Thyroid gland (tissue), 4 donors: ENCODE results near the gene FES. TPM values are rescaled to one million over a fixed set of nuclear protein-coding genes. Genes with fewer than 3 reads are reported as not detected.

ENCODE experiments used
- DNase-seq, 2 donors: peaks; one replicate each; pipeline ENCODE4 v3.0.0-alpha.2; 2019
- H3K27ac ChIP-seq, 3 donors: fragments of 200-600 bp; sonication (generic); 1 replicate in 2 of 3; 2 replicates in 1 of 3; pipeline ENCODE4 v1.5.1; 2016 to 2019; ENCODE audit warnings: mild to moderate bottlenecking in 1 of 3, moderate library complexity in 1 of 3
- H3K27me3 ChIP-seq: fragments of 200-600 bp; sonication (generic); one replicate; pipeline ENCODE4 v1.5.1; 2019
- H3K36me3 ChIP-seq, 2 donors: fragments of 200-600 bp; sonication (generic); one replicate each; pipeline ENCODE4 v1.5.1; 2016 to 2019
- H3K4me1 ChIP-seq, 2 donors: fragments of 200-600 bp; sonication (generic); one replicate each; pipeline ENCODE4 v1.5.1; 2017 to 2019
- H3K4me3 ChIP-seq, 3 donors: fragments of 200-600 bp; sonication (generic); replicated peaks in 1 of 3; 1 replicate in 2 of 3; 2 replicates in 1 of 3; pipeline ENCODE4 v1.5.1; 2016; ENCODE audit warnings: mild to moderate bottlenecking in 1 of 3
- H3K9me3 ChIP-seq: fragments of 200-600 bp; sonication (generic); one replicate; pipeline ENCODE4 v1.5.1; 2017
- POLR2A ChIP-seq, 2 donors: fragments of 450-650 bp; IDR thresholded peaks; one replicate each; pipeline ENCODE4 v1.6.1; 2017; ENCODE audit warnings: antibody characterized with exemption in 2 of 2, mild to moderate bottlenecking in 2 of 2, moderate library complexity in 1 of 2
- WGBS, 2 donors: methylation state at CpG; one replicate each; pipeline ENCODE4 v1.1.5; 2017; 5-methylcytosine and 5-hydroxymethylcytosine counted together
- intact Hi-C: fragments of 100-400 bp; cut with DNase I; formaldehyde crosslinking; loops from one replicate; pipeline ENCODE4 v1.15.1; 2023
- total RNA-seq, 4 donors: library from RNA; depleted of rRNA; stranded (reverse); fragments of >200 nt; gene quantifications; one replicate each; pipeline ENCODE4 v1.2.3, GENCODE V29; 2016
- TF ChIP-seq, protein P1 (sequence below), 6 experiments: fragments of 200-600 bp in 3 of 6; fragments of 450-650 bp in 3 of 6; sonication (generic) in 3 of 6; IDR thresholded peaks; one replicate each; pipeline ENCODE4 v1.5.1; 2016 to 2019; ENCODE audit warnings: antibody characterized with exemption in 6 of 6, mild to moderate bottlenecking in 2 of 6, inconsistent platforms in 1 of 6, moderate library complexity in 1 of 6

FES gene
- total RNA-seq, 4 donors from 2014 or later, result 34.1 to 44.5 (median 36.0) TPM

DNA sequence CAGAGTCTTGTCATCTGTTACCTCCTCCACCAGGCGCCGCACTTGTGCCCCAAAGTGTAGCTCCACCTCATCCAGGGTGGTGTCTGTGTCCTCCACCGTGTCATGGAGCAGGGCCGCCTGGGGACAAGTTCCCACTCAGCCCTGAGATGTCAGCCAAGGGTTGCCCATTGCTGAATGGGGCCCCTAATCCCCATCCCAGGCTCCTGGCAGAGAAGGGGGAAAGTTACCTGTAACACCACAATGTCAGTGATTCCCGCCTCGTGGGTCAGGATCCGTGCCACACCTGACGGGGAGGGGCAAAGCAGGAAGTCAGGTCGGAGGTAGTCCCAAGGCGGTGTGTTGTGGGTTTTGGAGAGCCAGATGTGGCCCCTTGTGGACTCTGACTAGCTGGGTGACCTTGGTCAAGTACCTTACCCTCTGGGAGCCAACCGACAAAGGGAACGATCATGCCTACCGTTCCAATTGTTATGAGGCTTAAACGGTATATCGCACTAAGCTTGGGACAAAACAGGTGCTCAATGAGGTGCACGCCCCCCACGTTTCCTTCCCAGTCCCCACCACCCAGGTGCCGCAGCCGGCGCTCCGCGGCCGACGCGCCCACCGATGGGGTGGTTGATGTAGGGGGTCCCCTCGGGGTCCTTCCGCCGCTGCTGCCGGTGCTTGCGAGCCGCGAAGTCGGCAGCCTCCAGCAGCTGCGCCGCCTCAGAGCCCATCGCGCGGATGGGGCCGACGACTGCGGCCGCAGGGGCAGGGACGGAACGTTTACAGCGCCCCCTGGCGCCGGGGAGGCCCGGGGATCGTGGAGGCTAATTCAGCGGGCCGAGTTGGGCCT, 47.7 kb downstream of the FES start, which contains the start of gene HDDC3:
Gene HDDC3, minus strand, starts transcription at position 722 of the 832 bp plus-strand sequence. Its CDS starts 9 bp downstream, at position 713.
- Histone ChIP-seq H3K4me3 (peak within 1 kb of the TSS; percentile 0 to 85 (median 32)), H3K9me3 (no peaks in the 10 kb centered on the region), H3K27me3 (no peaks in the 10 kb centered on the region), H3K36me3 (no peaks in the 10 kb centered on the region), H3K27ac (peak within 1 kb of the TSS; percentile 68 to 97 (median 86)), H3K4me1 (peaks cover 23 to 45% of the 10 kb centered on the region in 2 donors)
- 0 to 3% methylated on average over 8 to 23 of the region's 52 CpGs for WGBS, 2 donors
- intact Hi-C loops, result no loop called here
- peak; percentile 86 to 92 for DNase-seq
- peak in 1 of 2 donors; percentile 64 for TF ChIP-seq POLR2A (IDR thresholded peaks at IDR 0.05)
- TF ChIP-seq, protein P1, sequence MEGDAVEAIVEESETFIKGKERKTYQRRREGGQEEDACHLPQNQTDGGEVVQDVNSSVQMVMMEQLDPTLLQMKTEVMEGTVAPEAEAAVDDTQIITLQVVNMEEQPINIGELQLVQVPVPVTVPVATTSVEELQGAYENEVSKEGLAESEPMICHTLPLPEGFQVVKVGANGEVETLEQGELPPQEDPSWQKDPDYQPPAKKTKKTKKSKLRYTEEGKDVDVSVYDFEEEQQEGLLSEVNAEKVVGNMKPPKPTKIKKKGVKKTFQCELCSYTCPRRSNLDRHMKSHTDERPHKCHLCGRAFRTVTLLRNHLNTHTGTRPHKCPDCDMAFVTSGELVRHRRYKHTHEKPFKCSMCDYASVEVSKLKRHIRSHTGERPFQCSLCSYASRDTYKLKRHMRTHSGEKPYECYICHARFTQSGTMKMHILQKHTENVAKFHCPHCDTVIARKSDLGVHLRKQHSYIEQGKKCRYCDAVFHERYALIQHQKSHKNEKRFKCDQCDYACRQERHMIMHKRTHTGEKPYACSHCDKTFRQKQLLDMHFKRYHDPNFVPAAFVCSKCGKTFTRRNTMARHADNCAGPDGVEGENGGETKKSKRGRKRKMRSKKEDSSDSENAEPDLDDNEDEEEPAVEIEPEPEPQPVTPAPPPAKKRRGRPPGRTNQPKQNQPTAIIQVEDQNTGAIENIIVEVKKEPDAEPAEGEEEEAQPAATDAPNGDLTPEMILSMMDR (IDR thresholded peaks at IDR 0.05), result peak; percentile 67 to 94 (median 88)

DNA sequence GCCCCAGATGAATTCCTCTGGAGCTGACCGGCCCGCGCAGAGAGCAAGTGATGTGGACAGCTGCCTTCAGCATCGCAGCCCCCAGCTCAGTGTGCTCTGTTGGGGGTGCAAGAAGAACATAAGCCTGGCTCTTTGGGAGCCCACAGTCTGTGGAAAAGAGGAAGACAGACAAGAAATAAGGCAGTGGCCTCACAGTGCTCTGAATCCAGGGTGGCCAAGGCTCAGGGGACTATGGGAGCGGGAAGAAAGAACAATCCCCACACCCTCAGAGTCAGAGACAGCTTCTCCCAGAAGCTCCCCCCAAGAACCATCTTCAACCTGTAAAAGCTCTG, 48.3 kb downstream of the FES start:
- H3K27me3 ChIP-seq, result no peaks in the 10 kb centered on the region
- no peaks in the 10 kb centered on the region for H3K9me3 ChIP-seq
- no peak for TF ChIP-seq POLR2A (IDR thresholded peaks at IDR 0.05)
- peak overlapping the region; percentile 68 to 97 (median 86) for H3K27ac ChIP-seq
- H3K4me3 ChIP-seq, result peak overlapping the region in 1 of 3 donors; percentile 85
- no peak for DNase-seq
- peaks cover 23 to 45% of the 10 kb centered on the region in 2 donors for H3K4me1 ChIP-seq
- intact Hi-C loops, result no loop called here
- H3K36me3 ChIP-seq, result no peaks in the 10 kb centered on the region
- 19 to 34% methylated on average over 4 to 5 of the region's 5 CpGs for WGBS, 2 donors

DNA sequence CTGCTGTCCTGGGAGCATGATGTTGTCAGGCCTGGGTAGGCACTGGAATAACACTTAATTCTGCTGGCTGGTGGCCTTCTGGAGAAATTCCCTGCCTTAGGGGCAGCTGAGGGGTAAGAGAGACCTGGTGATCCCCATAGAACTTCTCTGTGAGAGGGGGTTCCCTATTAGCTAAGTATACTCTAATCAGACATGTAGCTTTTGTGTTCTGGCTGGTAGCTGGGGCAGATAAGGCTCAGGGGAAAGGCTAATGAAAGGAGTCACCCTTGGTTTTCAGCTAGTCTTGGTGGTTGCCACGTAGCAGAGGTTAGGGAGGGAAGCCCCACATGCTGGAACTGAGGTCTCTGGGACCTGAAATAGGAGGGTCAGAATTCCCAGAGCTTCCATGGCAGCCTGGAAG, 49.0 kb downstream of the FES start:
- H3K4me3 ChIP-seq, result no peak overlapping the region
- no peaks in the 10 kb centered on the region for H3K27me3 ChIP-seq
- intact Hi-C loops, result no loop called here
- H3K9me3 ChIP-seq, result no peaks in the 10 kb centered on the region
- 64 to 67% methylated on average over 1 of the region's 1 CpG for WGBS, 2 donors
- no peak overlapping the region for H3K27ac ChIP-seq
- no peak for DNase-seq
- TF ChIP-seq POLR2A (IDR thresholded peaks at IDR 0.05), result no peak
- TF ChIP-seq, protein P1 (IDR thresholded peaks at IDR 0.05), result no peak
- H3K36me3 ChIP-seq, result peaks cover 0 to 1% of the 10 kb centered on the region in 2 donors
- H3K4me1 ChIP-seq, result peaks cover 23 to 45% of the 10 kb centered on the region in 2 donors

DNA sequence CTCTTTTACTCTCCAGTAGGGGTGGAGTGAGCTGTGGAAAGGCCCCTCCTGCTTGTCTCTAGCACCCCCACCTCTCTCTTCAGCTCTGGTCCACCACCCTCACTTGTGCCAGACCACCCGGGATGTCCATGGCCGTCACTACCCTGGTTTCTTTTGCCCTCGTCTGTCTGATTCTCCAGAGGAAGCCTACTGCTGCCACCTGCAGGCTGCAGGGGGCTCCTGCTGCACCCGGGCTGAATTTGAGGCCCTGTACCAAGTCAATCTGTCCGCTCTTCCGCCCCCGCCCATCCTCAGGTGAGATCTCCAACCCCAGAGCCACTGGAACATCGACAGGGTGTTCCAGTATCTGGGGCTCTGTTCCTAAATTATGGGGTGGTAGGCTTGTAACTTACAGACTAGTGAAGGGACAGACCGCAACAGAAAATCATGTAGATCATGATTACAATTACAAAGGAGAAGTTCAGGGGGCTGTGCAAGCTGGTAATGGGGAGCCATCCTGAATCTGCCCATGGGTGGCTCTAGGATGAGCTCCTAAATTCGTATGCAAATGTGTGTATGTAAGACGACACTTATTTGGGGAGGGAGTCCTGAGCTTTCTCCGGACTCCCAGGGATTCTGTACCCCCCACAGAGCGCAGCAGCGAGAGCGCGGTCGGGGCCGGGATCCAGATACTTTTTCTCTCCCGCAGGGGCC, 50.1 kb downstream of the FES start:
- TF ChIP-seq POLR2A (IDR thresholded peaks at IDR 0.05), result no peak
- TF ChIP-seq, protein P1 (IDR thresholded peaks at IDR 0.05), result peak; percentile 63 to 91 (median 76)
- WGBS, 2 donors, result 0 to 3% methylated on average over 11 to 19 of the region's 19 CpGs
- H3K4me3 ChIP-seq, result peak overlapping the region in 2 of 3 donors; percentile 63 to 76
- no peaks in the 10 kb centered on the region for H3K9me3 ChIP-seq
- H3K27ac ChIP-seq, result peak overlapping the region in 2 of 3 donors; percentile 69 to 78
- H3K4me1 ChIP-seq, result peaks cover 23 to 45% of the 10 kb centered on the region in 2 donors
- peak; percentile 90 to 91 for DNase-seq
- H3K36me3 ChIP-seq, result peaks cover 2 to 4% of the 10 kb centered on the region in 2 donors
- intact Hi-C loops, result no loop called here
- no peaks in the 10 kb centered on the region for H3K27me3 ChIP-seq

DNA sequence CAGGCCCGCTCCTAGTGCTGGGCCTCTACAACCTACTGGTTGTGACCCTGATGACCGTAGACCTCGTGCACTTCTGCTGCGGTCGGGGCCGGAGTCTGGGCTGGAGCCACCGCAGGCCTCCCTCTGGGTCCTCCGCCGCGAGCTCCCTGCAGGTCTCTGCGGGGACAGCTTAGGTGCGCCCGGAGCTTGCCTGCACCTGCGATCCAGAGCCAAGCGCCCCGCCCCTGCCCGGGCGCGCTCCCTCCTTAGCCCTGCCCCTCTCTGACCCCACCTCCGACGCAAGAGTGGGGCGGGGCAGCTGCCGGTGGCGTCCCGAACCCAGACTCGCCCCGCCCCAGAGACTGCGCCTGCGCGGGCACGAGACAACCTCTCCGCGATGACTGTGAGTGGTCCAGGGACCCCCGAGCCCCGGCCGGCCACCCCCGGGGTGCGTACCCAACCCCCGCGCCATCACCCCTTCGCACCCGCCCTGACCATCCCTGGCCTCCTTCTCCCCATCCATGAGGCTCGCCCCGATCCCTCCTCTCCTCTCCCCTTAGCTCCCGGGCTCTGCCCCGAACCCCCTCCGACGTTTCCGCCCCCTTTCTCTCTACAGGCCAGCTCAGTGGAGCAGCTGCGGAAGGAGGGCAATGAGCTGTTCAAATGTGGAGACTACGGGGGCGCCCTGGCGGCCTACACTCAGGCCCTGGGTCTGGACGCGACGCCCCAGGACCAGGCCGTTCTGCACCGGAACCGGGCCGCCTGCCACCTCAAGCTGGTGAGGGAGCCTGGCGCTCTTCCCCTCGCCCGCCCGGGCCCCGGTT, 50.8 kb downstream of the FES start, which contains the start of gene UNC45A:
Gene UNC45A, plus strand, starts transcription at position 337 of the 803 bp plus-strand sequence. Its CDS starts 40 bp downstream, at position 377.
- H3K4me1 ChIP-seq, result peaks cover 23 to 45% of the 10 kb centered on the region in 2 donors

More for the DNA sequence above, 50.8 kb downstream of the FES start, which contains the start of gene UNC45A:
- DNase-seq, result peak; percentile 95 to 96
- Histone ChIP-seq H3K27ac (peak within 1 kb of the TSS; percentile 46 to 78 (median 69)), H3K36me3 (peaks cover 9 to 11% of the 10 kb centered on the region in 2 donors), H3K27me3 (no peaks in the 10 kb centered on the region), H3K4me3 (peak within 1 kb of the TSS; percentile 63 to 77 (median 76)), H3K9me3 (no peaks in the 10 kb centered on the region)
- peak in 1 of 2 donors; percentile 94 for TF ChIP-seq POLR2A (IDR thresholded peaks at IDR 0.05)
- TF ChIP-seq, protein P1 (IDR thresholded peaks at IDR 0.05), result peak in 1 of 6 experiments; percentile 5
- intact Hi-C loops, result no loop called here
- 0 to 4% methylated on average over 5 to 9 of the region's 65 CpGs for WGBS, 2 donors
